ENCODE results near the gene TBL1X. TPM values are rescaled to one million over a fixed set of nuclear protein-coding genes. Genes with fewer than 3 reads are reported as not detected.

TBL1X gene
- total RNA-seq, 1 experiment from 2014 or later: 17.6 TPM

DNA sequence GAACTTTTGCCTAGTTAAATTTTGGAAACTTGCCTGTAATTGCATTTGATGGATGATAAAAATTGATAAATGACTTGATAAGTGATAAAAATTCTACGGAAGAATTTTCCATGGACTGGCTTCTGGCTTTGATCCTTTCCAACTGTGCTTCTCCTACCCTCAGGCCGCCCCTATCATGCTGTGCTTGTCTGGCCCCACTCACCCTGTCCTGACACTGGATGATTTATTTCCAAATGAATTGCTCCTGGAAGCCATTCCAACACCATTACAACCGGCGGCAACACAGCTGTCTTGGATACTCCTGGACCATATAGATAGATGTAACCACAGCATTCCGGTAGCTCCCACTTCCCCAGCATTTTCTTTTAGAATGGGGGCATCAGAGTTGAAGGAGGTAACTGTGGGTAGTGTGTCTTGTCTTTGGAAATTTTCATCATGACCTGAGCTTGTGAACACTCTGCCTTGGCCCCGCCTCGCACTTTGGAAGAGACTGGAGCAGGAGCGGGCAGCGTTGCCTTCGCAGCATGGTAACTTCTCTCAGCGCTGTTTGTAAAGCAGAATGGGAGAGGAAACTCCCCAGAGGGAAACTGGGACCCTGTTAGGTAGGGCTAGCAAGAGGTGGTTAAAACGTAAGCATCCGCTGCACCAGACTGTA lies 77.4 kb downstream of the TBL1X start:
- intact Hi-C loops (cut with micrococcal nuclease; ENCODE audit: unreplicated experiment): no loop called here
- Histone ChIP-seq H3K27ac (no peak overlapping the region), H3K9me3 (ENCODE audit: insufficient read depth, low read depth) (no peaks in the 10 kb centered on the region), H3K79me2 (ENCODE audit: low read depth) (no peaks in the 10 kb centered on the region), H3K4me3 (no peak overlapping the region), H2AFZ (no peak overlapping the region), H3K4me1 (replicated peaks; ENCODE audit: insufficient read depth) (no peaks in the 10 kb centered on the region), H3K4me2 (no peak overlapping the region), H3K36me3 (ENCODE audit: low read depth) (no peaks in the 10 kb centered on the region), H3K9me2 (ENCODE audit: insufficient read depth) (no peaks in the 10 kb centered on the region), H4K20me1 (ENCODE audit: insufficient read depth) (no peaks in the 10 kb centered on the region), H3F3A (ENCODE audit: insufficient read depth, low read depth) (no peaks in the 10 kb centered on the region), H3K27me3 (ENCODE audit: insufficient read depth, low read depth) (no peaks in the 10 kb centered on the region)
- POLR2A ChIA-PET (ENCODE audit: unreplicated experiment): no interaction called here
- no TSS peak for BruUV-seq (replicated peaks)
- CTCF ChIA-PET: no interaction called here
- TF ChIP-seq, protein P1, sequence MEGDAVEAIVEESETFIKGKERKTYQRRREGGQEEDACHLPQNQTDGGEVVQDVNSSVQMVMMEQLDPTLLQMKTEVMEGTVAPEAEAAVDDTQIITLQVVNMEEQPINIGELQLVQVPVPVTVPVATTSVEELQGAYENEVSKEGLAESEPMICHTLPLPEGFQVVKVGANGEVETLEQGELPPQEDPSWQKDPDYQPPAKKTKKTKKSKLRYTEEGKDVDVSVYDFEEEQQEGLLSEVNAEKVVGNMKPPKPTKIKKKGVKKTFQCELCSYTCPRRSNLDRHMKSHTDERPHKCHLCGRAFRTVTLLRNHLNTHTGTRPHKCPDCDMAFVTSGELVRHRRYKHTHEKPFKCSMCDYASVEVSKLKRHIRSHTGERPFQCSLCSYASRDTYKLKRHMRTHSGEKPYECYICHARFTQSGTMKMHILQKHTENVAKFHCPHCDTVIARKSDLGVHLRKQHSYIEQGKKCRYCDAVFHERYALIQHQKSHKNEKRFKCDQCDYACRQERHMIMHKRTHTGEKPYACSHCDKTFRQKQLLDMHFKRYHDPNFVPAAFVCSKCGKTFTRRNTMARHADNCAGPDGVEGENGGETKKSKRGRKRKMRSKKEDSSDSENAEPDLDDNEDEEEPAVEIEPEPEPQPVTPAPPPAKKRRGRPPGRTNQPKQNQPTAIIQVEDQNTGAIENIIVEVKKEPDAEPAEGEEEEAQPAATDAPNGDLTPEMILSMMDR (conservative IDR thresholded peaks at IDR 0.05): no peak
- TF ChIP-seq EZH2 (IDR thresholded peaks at IDR 0.05; ENCODE audit: low read depth): no peak
- DNase-seq: no peak

DNA sequence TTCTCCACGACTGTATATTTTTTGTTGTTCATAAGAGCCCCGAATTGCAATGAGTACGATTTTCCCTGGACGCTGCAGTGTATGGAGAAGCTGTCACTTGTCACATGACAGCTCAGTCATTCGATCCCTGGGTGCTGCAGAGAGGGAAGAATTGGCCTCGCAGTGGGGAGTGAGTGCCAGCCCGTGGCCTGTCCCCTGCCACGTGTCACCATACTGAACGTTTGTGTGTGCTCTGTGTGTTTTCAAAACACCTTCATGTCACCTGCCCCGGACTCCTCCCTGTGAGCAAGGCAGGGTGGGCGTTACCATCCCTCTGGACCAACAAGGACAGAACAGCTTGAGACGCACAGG lies 77.9 kb downstream of the TBL1X start:
- H3K9me2 ChIP-seq (ENCODE audit: insufficient read depth): no peaks in the 10 kb centered on the region
- no peaks in the 10 kb centered on the region for H3K9me3 ChIP-seq (ENCODE audit: insufficient read depth, low read depth)
- DNase-seq: no peak
- intact Hi-C loops (cut with micrococcal nuclease; ENCODE audit: unreplicated experiment): no loop called here
- no peaks in the 10 kb centered on the region for H3K27me3 ChIP-seq (ENCODE audit: insufficient read depth, low read depth)
- H3K4me2 ChIP-seq: no peak overlapping the region
- no TSS peak for BruUV-seq (replicated peaks)
- H3K79me2 ChIP-seq (ENCODE audit: low read depth): no peaks in the 10 kb centered on the region
- H3K4me3 ChIP-seq: no peak overlapping the region
- no peak overlapping the region for H3K27ac ChIP-seq
- ChIA-PET POLR2A (ENCODE audit: unreplicated experiment) (no interaction called here), CTCF (no interaction called here)
- no peaks in the 10 kb centered on the region for H4K20me1 ChIP-seq (ENCODE audit: insufficient read depth)
- H3F3A ChIP-seq (ENCODE audit: insufficient read depth, low read depth): no peaks in the 10 kb centered on the region
- H3K36me3 ChIP-seq (ENCODE audit: low read depth): no peaks in the 10 kb centered on the region
- no peak overlapping the region for H2AFZ ChIP-seq
- no peak for TF ChIP-seq EZH2 (IDR thresholded peaks at IDR 0.05; ENCODE audit: low read depth)
- TF ChIP-seq, protein P1 (conservative IDR thresholded peaks at IDR 0.05): no peak
- H3K4me1 ChIP-seq (replicated peaks; ENCODE audit: insufficient read depth): no peaks in the 10 kb centered on the region

DNA sequence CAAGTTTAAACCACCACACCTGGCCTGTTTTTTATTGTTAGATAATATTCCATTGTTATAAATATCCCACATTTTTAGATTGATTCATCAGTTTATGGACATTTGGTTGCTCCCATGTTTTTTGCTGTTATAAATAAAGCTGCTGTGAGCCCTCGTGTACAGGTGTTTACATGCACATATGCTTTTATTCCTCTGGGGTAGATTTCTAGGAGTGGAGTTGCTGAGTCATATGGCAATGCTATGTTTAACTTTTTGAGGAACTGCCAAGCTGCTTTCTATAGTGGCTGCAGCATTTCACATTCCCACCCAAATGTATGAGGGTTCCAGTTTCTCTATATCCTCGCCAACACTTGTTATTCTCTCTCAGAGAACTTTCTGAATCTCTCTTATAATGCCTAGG lies 90.5 kb downstream of the TBL1X start:
- Histone ChIP-seq H3F3A (ENCODE audit: insufficient read depth, low read depth) (no peaks in the 10 kb centered on the region), H4K20me1 (ENCODE audit: insufficient read depth) (no peaks in the 10 kb centered on the region), H3K4me2 (no peak overlapping the region), H3K36me3 (ENCODE audit: low read depth) (no peaks in the 10 kb centered on the region), H3K27me3 (ENCODE audit: insufficient read depth, low read depth) (no peaks in the 10 kb centered on the region), H3K4me1 (replicated peaks; ENCODE audit: insufficient read depth) (no peaks in the 10 kb centered on the region), H3K79me2 (ENCODE audit: low read depth) (no peaks in the 10 kb centered on the region), H2AFZ (no peak overlapping the region), H3K9me2 (ENCODE audit: insufficient read depth) (no peaks in the 10 kb centered on the region), H3K4me3 (no peak overlapping the region), H3K27ac (no peak overlapping the region), H3K9me3 (ENCODE audit: insufficient read depth, low read depth) (no peaks in the 10 kb centered on the region)
- DNase-seq: no peak
- ChIA-PET POLR2A (ENCODE audit: unreplicated experiment) (no interaction called here), CTCF (no interaction called here)
- no TSS peak for BruUV-seq (replicated peaks)
- TF ChIP-seq, protein P1 (conservative IDR thresholded peaks at IDR 0.05): no peak
- no peak for TF ChIP-seq EZH2 (IDR thresholded peaks at IDR 0.05; ENCODE audit: low read depth)
- intact Hi-C loops (cut with micrococcal nuclease; ENCODE audit: unreplicated experiment): no loop called here

All from PC-9 (cell line).